ENCODE measurements around the gene SYPL1.

SYPL1 gene

DNA sequence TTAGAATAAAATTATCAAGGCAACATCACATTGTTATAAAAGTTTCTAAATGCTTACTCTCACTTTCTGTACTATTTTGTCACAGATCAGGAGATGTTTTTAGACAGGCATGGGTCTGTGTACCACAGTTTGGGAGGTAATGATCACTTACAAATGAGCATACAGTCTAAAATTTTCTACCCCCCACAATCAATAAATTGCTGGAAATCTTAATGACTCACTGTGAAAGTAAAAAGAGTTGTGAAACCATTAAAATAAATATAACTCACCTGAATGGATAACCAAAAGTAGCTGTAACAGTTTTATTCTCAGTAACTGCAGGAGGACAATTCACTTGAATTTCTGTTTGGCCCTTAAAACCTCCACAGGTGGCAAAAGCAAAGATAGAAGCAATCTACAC is 13.2 kb downstream of the SYPL1 start:
- DNase-seq (ENCODE audit: insufficient read length, low spot score) (no peak), FAIRE-seq (no peak)

DNA sequence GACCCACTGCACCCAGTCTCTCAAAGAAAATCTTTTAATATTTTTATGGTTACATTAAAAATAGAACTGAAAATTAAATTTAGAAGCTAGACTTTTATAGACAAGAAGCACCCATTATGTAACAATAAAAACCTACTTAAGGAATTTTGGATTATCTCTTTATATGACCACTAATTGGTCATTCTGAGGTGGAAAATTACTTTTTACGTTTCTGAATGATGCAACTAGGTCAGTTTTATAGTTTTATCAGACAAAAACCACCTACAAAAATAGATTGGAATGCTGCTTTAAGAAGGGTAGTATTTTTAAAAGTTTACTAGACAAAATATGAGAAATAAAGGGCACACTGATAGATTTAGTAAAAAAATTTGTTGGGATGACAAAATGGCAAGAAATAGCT is 16.5 kb downstream of the SYPL1 start:
- FAIRE-seq = no peak

DNA sequence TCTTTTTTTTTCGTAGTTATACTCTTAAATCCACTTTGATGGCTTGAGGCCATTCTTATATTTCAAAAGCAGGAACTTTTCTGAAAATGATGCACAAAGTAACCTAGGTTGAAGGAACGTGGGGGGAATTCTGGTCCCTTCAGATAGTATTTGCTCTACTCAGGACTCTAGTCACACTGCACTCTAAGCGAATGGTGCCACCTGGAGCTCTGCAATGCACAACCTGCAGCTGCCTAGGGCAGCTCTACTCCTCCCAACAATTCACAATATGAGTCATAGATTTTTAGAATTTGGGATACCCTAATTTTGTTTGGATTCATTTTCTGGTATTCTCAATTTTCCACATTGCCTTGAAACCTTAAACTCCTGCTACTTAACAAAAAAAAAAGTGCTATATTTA is 17.3 kb downstream of the SYPL1 start:
- DNase-seq (ENCODE audit: insufficient read length, low spot score) = no peak
- no peak for FAIRE-seq

More for the DNA sequence above, 16.5 kb downstream of the SYPL1 start:
- DNase-seq (ENCODE audit: insufficient read length, low spot score) = no peak

DNA sequence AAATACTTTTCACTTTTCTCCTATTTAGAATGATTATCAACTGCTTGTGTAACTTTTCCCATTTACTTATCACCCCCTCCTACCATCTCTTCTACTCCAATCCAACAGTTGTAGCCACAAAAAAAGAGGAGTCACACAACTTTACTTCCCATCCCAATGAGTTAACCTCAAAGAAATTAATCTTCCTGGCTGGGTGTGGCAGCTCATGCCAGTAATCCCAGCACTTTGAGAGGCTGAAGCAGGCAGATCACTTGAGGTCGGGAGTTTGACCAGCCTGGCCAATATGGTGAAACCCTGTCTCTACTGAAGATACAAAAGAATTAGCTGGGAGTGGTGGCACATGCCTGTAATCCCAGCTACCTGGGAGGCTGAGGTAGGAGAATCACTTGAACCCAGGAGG is 19.9 kb downstream of the SYPL1 start:
- DNase-seq (ENCODE audit: insufficient read length, low spot score) = no peak
- no peak for FAIRE-seq

DNA sequence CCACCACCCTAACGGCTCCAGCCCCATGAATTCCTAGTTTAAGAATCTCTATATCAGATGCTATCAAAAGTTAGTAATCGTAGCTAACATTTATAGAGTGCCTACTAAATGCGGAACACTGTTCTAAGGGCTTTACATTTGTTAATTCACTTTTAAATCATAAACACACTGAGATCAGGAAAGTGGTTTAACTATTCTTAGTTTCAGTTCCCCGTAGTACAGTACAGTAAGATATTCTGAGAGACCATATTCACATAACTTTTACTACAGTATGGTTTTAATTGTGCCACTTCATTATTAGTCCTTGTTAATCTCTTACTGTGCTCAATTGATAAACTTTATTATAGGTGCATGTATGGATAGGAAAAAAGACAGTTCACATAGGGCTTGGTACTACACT is 22.5 kb downstream of the SYPL1 start:
- FAIRE-seq = peak; percentile 94

DNA sequence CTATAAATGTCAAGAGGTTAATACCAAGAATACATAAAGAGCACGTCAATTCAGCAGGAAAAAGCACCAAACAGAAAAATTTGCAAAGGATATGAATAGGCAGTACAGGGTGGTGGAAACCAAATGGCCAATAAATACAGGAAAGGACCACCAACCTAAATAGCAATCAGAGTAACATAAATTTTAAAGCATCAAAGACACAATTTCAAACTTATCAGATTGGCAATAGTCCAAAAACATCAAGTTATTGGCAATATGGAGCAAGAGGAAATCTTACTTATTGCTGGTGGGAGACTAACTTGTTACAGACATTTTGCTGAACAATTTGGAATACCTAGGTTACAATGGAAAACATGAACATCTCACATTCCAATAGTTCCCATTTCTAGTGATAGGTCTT is 24.1 kb downstream of the SYPL1 start:
- no peak for FAIRE-seq

More for the DNA sequence above, 22.5 kb downstream of the SYPL1 start:
- no peak for DNase-seq (ENCODE audit: insufficient read length, low spot score)

DNA sequence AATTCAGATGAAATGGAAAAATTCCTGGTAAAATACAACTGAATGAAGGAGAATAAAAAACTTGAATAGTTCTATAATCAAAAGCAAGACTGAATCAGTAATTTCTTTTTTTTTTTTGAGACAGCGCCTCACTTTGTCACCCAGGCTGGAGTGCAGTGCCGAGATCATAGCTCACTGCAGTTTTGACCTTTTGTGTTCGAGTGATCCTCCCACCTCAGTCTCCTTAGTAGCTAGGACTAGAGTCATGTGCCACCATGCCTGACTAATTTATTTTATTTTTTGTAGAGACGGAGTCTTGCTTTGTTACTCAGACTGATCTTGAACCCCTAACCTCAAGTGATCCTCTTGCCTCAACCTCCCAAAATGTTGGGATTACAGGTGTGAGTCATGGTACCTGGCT is 26.1 kb downstream of the SYPL1 start:
- no peak for DNase-seq (ENCODE audit: insufficient read length, low spot score)
- FAIRE-seq = no peak

More for the DNA sequence above, 24.1 kb downstream of the SYPL1 start:
- DNase-seq (ENCODE audit: insufficient read length, low spot score) = no peak

DNA sequence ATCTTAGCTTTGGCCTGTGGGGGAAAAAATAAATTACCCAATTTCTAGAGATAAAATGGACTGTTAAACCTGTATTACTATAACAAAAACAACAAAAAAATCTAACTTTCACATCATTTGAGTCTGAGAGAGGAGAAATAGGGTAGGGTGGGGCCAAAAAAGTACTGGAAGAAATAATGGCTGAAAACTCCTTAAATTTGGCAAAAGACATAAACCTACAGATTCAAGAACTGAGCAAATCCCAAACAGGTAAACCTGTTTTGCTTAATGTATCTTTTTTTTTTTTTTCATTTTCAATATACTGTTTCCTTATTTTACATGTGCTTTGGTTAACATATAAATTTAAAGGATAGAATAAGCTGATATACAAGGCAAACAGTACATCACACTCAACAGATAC is 27.1 kb downstream of the SYPL1 start:
- FAIRE-seq (no peak), DNase-seq (ENCODE audit: insufficient read length, low spot score) (no peak)

DNA sequence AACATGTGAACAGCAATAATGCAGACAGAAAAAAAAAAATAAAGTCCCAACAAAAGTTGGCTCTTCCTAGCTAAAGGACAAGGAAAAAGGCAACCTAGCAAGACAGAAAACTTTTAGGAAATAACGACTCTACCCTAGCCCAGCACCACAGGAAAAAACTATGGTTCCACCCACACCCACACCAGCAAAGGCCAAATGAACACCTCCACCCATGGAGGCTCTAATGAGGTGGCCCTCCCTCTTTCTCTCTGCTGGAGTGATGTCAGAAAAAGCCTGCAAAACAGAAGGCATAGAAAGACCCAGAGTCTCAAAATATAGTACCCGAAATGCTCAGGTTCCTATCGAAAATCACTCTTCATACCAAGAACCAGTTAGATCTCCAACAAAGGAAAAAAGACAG is 28.4 kb downstream of the SYPL1 start:
- DNase-seq (ENCODE audit: insufficient read length, low spot score) = no peak

DNA sequence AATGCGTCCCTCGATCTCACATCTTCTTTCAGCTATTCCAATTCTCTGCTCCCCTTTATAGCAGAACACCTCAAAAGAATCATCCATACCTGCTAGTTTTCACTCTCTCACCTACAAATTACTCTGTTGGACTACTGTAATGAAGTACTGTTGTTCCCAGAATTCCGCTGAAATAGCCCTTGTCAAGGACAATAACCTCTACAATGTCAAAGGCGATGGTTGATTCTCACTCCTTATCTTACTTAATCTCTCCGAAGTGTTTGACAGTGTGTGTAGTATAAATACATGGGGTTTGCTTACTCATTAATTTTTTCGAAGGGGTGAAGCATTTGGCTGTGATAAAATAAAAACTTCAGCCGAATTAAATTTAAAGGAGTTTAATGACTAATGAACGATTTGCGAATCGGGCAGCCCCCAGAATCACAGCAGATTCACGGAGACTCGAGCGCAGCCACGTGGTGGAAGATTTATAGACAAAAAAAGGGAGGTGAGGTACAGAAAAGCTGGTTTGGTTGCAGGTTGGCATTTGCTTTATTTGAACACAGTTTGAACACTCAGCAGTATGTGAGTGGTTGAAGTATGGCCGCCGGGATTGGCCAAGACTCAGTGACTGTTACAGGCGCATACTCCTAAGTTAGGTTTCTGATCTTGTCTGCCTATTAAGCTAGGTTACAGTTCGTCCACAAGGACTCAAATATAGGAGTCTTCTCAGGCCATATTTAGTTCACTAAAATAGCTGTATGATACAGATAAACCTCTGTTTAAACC is 29.8 kb downstream of the SYPL1 start:
- FAIRE-seq (no peak), DNase-seq (ENCODE audit: insufficient read length, low spot score) (no peak)

More for the DNA sequence above, 28.4 kb downstream of the SYPL1 start:
- no peak for FAIRE-seq

DNA sequence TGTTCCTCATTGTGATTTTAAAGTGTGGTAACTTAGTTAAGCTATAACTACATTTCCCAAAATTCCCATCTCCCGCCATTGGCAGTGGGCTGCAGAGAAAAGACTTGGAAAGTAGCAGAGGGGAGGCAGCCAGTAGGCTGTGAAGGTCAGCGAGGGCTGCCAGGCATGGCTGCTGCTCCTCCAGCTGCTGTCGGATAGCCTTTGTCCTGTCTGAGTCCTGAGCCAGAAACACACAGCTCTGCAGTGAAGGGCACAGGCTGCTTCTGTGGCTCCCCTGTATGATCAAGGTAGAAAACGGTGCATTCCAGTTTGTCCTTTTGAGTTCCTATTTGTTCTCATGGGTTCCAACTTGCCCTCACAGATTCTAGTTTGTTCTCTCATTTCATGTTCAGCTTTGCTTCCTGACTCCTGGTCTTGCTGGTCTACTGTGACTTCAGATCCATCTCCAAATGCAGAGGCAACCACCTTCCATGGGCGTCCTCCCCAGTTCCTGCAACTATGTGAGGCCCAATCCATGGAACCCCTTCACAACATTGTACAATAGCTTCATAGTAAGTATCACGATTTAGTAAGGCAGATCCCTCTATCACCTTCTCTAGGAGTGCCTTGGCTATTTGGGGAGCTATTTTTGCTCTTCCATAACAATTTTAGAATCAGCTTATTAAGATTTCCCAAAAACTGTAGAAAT is 31.7 kb downstream of the SYPL1 start:
- DNase-seq (ENCODE audit: insufficient read length, low spot score) (no peak), FAIRE-seq (no peak)

DNA sequence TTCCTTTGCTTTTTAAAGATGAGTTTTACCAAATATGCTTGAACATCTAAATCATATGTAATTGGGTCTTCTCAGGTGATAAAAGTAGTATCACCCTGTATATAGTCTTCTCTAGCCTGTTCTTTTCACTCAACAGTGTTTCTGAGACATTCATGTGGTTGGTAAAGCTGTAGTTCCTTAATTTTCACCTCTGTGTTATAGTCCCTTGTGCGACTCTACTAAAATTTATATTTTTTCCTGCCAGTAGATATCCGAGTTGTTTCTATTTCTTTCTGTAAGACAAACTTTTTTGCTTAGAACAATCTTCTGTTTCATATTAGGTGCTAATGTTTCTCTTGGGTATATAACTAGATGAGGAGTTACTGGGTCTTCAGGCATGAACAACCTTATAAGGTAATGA is 35.6 kb downstream of the SYPL1 start:
- FAIRE-seq (peak; percentile 69), DNase-seq (ENCODE audit: insufficient read length, low spot score) (no peak)

DNA sequence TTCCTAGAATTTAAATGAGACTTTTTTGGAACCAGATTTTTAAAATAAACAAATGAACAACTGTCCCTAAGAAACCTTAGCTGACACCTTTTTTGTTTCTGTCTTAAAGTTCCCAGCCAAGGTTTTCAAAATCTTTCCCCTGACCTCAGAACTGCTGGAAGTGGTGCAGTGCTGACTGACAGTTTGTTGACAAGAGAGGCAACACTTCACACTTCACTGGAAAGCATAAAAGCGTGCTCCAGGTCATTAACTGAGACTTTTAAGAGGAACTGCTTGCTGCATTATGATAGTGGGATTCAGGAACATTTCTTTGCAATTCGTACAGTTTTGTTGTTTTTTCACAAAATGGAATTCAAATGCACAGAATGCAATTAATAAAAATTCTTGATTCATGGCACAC is 36.2 kb downstream of the SYPL1 start:
- FAIRE-seq = peak; percentile 53
- no peak for DNase-seq (ENCODE audit: insufficient read length, low spot score)

DNA sequence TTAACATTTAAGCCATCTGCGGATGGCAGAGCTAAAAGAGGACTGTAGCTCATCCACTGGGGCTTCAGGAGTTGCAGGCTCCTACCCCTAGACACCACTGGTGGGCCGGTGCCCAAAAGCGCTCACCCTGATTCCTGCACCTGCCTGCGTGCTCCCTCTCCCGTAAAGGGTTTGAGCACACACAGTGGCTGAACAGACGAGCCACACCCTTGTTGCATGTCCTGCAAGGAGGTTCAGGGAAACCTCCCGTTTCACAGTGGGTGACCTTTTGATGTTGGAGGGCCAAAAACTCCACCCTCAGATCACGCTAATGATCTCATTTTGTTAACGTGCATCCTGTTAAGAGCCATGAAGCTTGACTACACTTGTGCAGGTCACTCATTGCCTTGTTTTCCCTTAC is 37.9 kb downstream of the SYPL1 start:
- no peak for DNase-seq (ENCODE audit: insufficient read length, low spot score)
- FAIRE-seq = peak; percentile 91

DNA sequence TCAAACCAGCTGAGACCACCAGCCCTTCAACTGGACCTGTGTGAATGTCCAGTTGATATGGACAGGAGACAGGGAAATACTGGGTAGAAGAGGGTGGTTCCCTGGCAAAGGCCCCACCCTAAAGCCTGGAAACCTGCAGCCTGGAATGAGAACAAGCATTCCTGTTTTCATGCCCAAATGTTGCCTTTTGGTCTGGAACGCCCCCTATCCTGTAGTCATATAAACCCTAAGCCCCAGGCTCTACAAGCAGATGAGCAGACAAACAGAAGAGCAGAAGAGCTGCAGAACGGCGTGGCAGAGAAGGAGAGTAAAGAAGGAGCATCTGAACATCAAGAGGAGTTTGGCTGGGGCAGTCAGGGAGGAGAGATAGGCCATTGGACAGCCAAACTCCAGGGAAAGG is 38.4 kb downstream of the SYPL1 start:
- no peak for DNase-seq (ENCODE audit: insufficient read length, low spot score)
- FAIRE-seq = no peak

DNA sequence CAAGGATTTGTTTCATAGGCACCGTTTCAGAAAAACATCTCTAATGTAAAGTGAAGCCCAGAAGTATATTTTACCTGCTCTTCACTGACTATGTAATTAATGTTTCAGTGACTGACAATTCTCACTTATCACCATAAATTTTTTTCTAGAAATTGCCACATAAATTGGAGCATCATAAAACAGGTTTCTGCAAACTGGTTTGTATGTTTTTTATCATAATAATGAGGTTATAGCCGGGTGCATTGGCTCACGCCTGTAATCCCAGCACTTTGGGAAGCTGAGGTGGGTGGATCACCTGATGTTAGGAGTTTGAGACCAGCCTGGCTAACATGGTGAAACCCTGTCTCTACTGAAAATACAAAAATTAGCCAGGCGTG is 39.4 kb downstream of the SYPL1 start:
- FAIRE-seq (no peak), DNase-seq (ENCODE audit: insufficient read length, low spot score) (no peak)

DNA sequence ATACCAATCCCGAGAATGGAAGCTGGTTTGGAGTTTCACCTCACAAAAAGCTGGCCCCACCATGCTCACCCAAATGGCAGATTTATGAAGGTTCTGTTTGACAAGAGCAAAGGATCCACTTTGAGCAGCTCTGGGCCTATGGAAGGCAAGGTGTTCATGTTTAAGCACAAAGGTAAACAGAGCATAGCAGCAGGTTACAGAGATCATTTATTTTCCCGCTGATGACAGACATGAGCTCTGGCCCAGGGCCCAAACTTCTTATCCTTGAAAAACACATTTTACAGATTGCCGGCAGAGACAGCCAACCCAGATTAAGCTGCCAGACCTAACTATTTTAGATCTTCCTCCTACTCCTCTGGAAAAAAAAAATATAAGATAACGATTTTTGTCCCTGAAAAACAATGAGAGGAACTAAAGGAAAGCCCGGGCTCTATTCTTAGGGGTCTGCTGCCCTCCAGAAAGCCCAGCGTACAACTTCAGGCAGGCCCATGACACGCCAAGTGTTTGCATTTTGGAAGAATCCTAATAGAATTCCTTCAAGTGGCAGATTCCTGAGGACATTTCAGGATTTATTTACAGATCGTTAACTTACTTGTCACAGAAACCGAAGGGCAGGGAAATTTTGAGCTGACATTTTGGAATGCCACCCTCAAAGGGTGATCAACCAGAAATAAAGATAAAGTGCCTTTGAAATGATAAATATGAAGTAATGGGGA is 40.0 kb downstream of the SYPL1 start:
- FAIRE-seq (peak; percentile 48), DNase-seq (ENCODE audit: insufficient read length, low spot score) (no peak)

DNA sequence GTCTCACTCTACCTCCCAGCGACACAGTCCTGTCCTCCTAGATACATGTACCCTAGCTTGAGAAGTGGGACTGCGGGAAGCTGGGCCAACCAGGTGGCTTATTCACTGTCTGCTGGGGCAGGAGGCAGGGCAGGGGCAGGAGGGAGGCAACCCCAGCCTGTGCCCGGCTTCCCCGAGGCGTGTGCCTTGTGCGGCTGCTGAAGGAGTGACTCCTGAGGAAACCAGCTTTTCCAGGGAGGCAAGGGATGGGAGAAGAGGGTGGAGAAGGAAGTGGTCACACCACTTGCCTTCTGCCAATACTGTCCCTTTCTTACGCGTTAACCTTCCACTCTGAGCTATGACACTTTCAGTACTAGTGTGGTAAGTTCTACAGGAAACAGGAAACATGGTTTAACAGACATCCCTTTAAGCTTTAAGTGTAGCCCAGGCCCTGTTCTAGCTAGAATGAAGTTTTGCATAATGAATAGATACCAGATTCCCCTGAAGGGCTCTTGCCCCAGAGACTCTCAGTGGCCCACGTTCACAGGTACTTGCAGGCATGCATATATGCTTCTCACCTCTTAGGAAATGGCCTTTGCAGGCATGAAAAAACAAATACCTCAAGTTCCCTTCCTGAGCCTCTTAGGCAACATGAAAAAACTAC is 40.6 kb downstream of the SYPL1 start:
- peak; percentile 66 for DNase-seq (ENCODE audit: insufficient read length, low spot score)
- FAIRE-seq = peak; percentile 97

DNA sequence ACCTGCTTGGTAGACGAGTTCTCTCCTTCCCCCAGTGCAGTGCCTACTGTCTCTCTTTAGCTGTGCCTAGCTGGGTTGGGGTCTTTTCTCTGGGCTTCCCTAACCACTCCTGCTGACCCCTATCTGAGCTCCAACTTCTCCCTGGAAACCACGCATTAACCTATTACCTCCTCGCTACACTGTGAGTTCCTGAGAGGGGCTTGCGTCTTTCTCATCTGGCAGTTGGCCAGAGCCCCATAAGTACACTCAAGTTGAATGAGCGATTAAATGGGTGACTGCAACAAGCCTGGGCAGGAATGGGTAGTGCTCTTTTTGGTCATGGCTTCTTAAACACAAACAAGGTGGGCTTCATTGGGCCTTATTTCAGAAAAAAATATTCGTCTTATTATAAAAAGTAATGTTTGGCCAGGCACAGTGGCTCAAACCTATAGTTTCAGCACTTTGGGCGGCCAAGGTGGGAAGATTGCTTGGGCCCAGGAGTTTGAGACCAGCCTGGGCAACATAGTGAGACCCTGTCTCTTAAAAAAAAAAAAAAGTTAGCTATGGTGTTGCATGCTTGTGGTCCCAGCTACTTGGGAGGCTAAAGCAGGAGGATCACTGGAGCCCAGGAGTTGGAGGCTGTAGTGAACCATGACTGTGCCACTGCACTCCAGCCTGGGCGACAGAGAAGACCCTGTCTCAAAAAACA is 41.4 kb downstream of the SYPL1 start:
- no peak for FAIRE-seq
- no peak for DNase-seq (ENCODE audit: insufficient read length, low spot score)

DNA sequence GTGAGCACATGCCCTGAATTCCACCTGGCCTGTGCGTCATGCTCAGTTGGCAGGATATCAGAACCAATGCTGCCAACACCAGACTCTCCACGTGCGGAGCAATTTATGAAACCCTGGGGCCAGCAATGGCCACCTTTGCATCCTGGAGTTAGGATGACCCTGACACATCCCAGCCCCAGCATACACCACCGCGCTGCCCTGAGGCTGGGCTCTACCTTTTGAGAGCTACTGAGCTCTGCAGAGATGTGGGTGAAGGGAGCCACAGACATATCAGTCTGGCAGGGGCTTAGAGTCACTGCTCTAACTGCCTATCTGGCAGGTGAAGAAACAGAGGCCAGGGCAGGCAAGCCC is 41.9 kb downstream of the SYPL1 start:
- no peak for FAIRE-seq
- no peak for DNase-seq (ENCODE audit: insufficient read length, low spot score)
